Esophagus muscularis mucosa (tissue), 4 donors: ENCODE measurements around the gene RORC. TPM values are rescaled to one million over a fixed set of nuclear protein-coding genes. Genes with fewer than 3 reads are reported as not detected.

Experiments used
- DNase-seq: peaks from one replicate; pipeline ENCODE4 v3.0.0-alpha.2; 2017; ENCODE audit errors: extremely low spot score
- H3K27ac ChIP-seq, 4 donors: fragments of 200-600 bp; sonication (generic); replicated peaks in 1 of 4; 1 replicate in 3 of 4; 2 replicates in 1 of 4; pipeline ENCODE4 v1.5.1; 2016 to 2019; ENCODE audit warnings: mild to moderate bottlenecking in 1 of 4
- H3K27me3 ChIP-seq, 4 donors: fragments of 200-600 bp; sonication (generic); one replicate each; pipeline versions ENCODE4 v1.5.1 to v1.6.0; 2016 to 2019
- H3K36me3 ChIP-seq, 4 donors: fragments of 200-600 bp; sonication (generic); one replicate each; pipeline ENCODE4 v1.5.1; 2016 to 2019
- H3K4me1 ChIP-seq, 4 donors: fragments of 200-600 bp; sonication (generic); one replicate each; pipeline ENCODE4 v1.5.1; 2016 to 2019
- H3K4me3 ChIP-seq, 4 donors: fragments of 200-600 bp; sonication (generic); 1 replicate in 2 of 4; 2 replicates in 2 of 4; pipeline ENCODE4 v1.5.1; 2016 to 2019; ENCODE audit warnings: mild to moderate bottlenecking in 4 of 4, moderate library complexity in 1 of 4
- H3K9me3 ChIP-seq, 4 donors: fragments of 200-600 bp; sonication (generic); 1 replicate in 3 of 4; 2 replicates in 1 of 4; pipeline ENCODE4 v1.5.1; 2016 to 2019
- CTCF ChIP-seq, 3 experiments: fragments of 200-600 bp in 2 of 3; fragments of 450-650 bp in 1 of 3; sonication (generic) in 2 of 3; IDR thresholded peaks; one replicate each; pipeline ENCODE4 v1.5.1; 2017 to 2019; ENCODE audit warnings: antibody characterized with exemption in 3 of 3, mild to moderate bottlenecking in 2 of 3, moderate library complexity in 1 of 3
- EP300 ChIP-seq: sonication (generic); formaldehyde crosslinking; IDR thresholded peaks from one replicate; pipeline ENCODE4 v1.6.1; 2017; ENCODE audit warnings: antibody characterized with exemption
- POLR2A ChIP-seq: fragments of 450-650 bp; IDR thresholded peaks from one replicate; pipeline ENCODE4 v1.6.1; 2017; ENCODE audit warnings: antibody characterized with exemption, moderate library complexity, mild to moderate bottlenecking, low read depth
- POLR2AphosphoS5 ChIP-seq, 2 donors: sonication (generic); formaldehyde crosslinking; IDR thresholded peaks; one replicate each; pipeline ENCODE4 v1.6.1; 2017; ENCODE audit warnings: antibody characterized with exemption in 2 of 2
- WGBS: methylation state at CpG from one replicate; pipeline ENCODE4 v1.1.5; 2018; 5-methylcytosine and 5-hydroxymethylcytosine counted together
- intact Hi-C: fragments of 100-400 bp; cut with DNase I; formaldehyde crosslinking; loops from one replicate; pipeline ENCODE4 v1.15.1; 2023
- total RNA-seq, 4 donors: library from RNA; depleted of rRNA; stranded (reverse); fragments of >200 nt; gene quantifications; one replicate each; pipeline versions ENCODE4 v1.1.0 to v1.2.1, GENCODE V29; 2016

The RORC gene
- total RNA-seq, 4 donors from 2014 or later = 0.11 to 0.17 TPM; not detected in 2

GRCh38 chr1:151827853-151828252 is 3.7 kb downstream of the RORC start:
- Histone ChIP-seq H3K4me1 (peaks cover 13 to 22% (median 20%) of the 10 kb centered on the region in 4 donors), H3K27me3 (peaks cover 0 to 19% (median 0%) of the 10 kb centered on the region in 4 donors), H3K36me3 (no peaks in the 10 kb centered on the region), H3K9me3 (no peaks in the 10 kb centered on the region), H3K27ac (no peak overlapping the region), H3K4me3 (no peak overlapping the region)
- intact Hi-C loops = no loop called here
- WGBS = 78% methylated on average over 9 of the region's 9 CpGs
- TF ChIP-seq POLR2AphosphoS5 (IDR thresholded peaks at IDR 0.05) (no peak), CTCF (IDR thresholded peaks at IDR 0.05) (no peak), POLR2A (no peak), EP300 (no peak)
- no peak for DNase-seq

- H3K4me3 ChIP-seq = no peak overlapping the region
- no peaks in the 10 kb centered on the region for H3K9me3 ChIP-seq
- no peaks in the 10 kb centered on the region for H3K36me3 ChIP-seq
- peaks cover 0 to 26% (median 0%) of the 10 kb centered on the region in 4 donors for H3K27me3 ChIP-seq
- no peak for DNase-seq
- TF ChIP-seq CTCF (IDR thresholded peaks at IDR 0.05) (no peak), POLR2A (no peak)
- peaks cover 10 to 16% (median 13%) of the 10 kb centered on the region in 4 donors for H3K4me1 ChIP-seq
- H3K27ac ChIP-seq = no peak overlapping the region
- WGBS = 52% methylated on average over 15 of the region's 21 CpGs
- intact Hi-C loops = no loop called here
These were observed 5.6 kb downstream of the RORC start for GRCh38 chr1:151825751-151826660.

- H3K27ac ChIP-seq = no peak overlapping the region
- intact Hi-C loops = no loop called here
- H3K4me3 ChIP-seq = no peak overlapping the region
- WGBS = 69% methylated on average over 5 of the region's 9 CpGs
- no peak for DNase-seq
- no peaks in the 10 kb centered on the region for H3K9me3 ChIP-seq
- peaks cover 0 to 20% (median 0%) of the 10 kb centered on the region in 4 donors for H3K27me3 ChIP-seq
- H3K36me3 ChIP-seq = no peaks in the 10 kb centered on the region
- TF ChIP-seq POLR2A (no peak), EP300 (no peak), POLR2AphosphoS5 (IDR thresholded peaks at IDR 0.05) (no peak), CTCF (IDR thresholded peaks at IDR 0.05) (no peak)
- H3K4me1 ChIP-seq = peaks cover 11 to 16% (median 14%) of the 10 kb centered on the region in 4 donors
These were observed 6.4 kb downstream of the RORC start for GRCh38 chr1:151825204-151825603.

DNA sequence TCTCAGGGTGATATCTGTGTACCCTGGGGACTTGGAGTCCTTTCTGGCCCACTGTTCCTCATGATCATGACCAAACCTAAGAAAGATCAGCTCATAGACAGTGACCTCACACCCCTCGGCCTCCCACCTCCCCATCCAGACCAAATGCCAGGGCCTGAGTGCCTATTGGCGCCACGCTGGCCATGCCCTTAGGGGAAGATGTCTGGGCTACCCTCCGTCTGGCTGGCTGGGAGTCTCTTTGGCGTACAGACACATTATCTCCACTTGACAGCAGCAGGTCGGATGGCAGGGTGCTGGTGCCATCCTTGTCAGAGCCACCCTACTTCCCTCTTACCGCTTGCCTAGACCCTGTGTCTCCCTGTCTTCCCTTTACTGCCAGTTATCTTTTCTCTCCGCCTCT is 8.4 kb downstream of the RORC start:
- H3K4me3 ChIP-seq = no peak overlapping the region
- WGBS = 77% methylated on average over 8 of the region's 8 CpGs
- no peaks in the 10 kb centered on the region for H3K9me3 ChIP-seq
- no peak for DNase-seq
- H3K27me3 ChIP-seq = peaks cover 0 to 18% (median 0%) of the 10 kb centered on the region in 4 donors
- no peaks in the 10 kb centered on the region for H3K36me3 ChIP-seq
- TF ChIP-seq POLR2AphosphoS5 (IDR thresholded peaks at IDR 0.05) (no peak), EP300 (no peak), POLR2A (no peak), CTCF (IDR thresholded peaks at IDR 0.05) (no peak)
- H3K4me1 ChIP-seq = peaks cover under 1 to 3% (median 2%) of the 10 kb centered on the region in 4 donors
- intact Hi-C loops = no loop called here
- H3K27ac ChIP-seq = no peak overlapping the region
